NCI-H2081 (cell line): ENCODE measurements around the gene C11orf68.

Experiments used
- DNase-seq, 2 experiments: peaks; one replicate each; lab custom pipeline; 2025; lab: John Stamatoyannopoulos, UW

C11orf68 gene

DNA sequence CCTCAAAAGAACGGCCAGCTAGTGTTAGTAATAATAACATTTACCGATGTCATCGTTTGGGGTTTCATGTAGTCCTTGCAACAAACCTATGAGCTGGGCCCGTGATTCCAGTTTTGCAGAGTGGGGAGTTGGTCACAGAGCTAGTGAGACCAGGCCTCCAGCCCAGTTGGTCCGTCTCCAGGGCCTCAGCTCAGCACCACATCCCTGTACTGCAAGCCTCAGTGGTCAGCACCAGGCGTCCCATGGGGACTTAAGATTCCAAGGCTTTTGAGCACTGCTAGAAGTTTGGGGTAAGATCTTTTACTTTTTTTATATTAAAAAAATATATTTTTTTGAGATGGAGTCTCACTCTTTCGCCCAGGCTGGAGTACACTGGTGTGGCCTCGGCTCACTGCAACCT lies 25.3 kb upstream of the C11orf68 start:
- no peak for DNase-seq

DNA sequence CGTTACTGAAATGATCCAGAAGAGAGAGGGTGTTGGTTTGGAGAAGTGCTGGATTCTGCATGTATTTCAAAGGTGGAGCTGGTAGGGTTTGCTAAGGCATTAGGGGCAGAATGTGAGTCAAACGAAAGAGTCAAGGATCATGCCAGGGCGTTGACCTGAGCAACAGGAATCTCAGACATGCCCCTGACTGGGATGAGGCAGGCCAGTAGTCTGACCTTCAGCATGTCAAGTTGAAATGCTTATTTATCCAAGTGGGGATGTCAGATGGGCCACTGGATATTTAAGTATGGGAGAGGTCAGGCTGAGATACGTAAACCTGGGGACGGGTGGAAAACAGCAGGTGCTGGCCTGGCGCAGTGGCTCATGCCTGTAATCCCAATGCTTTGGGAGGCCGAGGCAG lies 23.7 kb upstream of the C11orf68 start:
- no peak for DNase-seq

DNA sequence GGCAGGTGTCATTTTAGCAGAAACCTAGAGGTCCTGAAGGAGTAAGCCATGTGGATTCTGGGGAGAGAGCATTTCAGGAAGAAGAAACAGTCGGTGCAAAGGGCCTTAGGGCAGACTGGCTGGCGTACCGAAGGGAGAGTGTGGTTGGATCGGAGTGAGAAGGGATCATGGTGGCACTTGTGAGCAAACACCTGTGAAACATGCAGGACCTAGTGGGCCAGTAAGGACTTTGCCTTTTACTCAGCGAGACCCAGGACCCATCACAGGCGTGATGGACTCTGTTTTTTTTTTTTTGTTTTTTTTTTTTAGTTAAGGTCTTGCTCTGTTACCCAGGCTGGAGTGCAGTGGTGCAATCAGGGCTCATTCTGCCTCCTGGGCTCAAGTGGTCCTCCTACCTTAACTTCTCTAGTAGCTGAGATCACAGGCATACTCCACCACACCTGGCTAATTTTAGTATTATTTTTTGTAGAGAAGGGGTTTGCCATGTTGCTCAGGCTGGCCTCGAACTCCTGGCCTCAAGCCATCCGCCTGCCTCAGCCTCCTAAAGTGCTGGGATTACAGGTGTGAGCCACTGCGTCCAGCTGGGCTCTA lies 23.0 kb upstream of the C11orf68 start:
- DNase-seq: no peak

DNA sequence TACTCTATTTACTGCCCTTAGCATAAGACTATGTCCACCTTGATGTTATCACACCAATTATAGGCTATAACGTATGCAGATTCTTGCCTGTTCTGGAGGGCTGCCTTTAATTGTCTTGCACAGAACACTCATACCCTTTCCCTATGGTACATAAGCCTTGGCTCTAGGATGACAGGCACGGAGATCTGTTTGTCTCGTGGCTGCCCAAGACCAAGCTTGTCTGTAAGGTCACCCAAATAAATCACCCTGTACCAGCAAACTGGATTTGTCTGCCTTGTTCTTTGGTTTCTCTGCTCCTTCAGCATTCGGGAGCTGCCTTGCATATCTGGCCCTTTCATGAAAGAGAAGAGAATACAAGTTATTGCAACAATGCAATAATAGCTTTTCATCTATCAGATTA lies 18.9 kb upstream of the C11orf68 start:
- no peak for DNase-seq

DNA sequence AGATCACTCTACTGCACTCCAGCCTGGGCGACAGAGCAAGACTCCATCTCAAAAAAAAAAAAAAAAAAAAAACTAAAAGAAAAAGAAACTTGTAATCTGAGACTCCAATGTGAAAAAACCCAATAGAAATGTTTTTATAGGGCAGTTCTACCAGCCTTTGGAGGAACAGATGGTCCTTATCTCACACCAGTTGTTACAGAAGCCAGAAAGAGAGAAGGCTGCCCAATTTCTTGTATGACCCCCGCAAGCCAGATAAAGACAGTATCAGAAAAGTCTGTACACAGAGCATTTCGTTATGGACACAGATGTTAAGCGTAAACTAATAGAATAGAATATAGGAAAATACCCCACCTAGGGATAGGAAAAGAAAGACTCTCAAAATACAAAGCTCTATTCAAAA lies 15.2 kb upstream of the C11orf68 start:
- DNase-seq: no peak

DNA sequence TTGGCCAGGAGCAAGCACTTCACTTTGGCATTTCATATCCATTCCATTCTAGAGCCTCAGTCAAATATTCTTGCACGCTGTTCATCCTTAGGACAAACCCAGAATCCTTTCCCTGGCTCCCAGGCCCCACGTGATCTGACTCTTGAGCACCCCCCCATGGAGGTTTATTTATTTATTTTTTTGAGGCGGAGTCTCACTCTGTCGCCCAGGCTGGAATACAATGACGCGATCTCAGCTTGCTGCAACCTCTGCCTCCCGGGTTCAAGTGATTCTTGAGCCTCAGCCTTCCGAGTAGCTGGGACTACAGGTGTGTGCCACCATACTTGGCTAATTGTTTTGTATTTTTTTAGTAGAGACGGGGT lies 13.7 kb upstream of the C11orf68 start:
- no peak for DNase-seq

DNA sequence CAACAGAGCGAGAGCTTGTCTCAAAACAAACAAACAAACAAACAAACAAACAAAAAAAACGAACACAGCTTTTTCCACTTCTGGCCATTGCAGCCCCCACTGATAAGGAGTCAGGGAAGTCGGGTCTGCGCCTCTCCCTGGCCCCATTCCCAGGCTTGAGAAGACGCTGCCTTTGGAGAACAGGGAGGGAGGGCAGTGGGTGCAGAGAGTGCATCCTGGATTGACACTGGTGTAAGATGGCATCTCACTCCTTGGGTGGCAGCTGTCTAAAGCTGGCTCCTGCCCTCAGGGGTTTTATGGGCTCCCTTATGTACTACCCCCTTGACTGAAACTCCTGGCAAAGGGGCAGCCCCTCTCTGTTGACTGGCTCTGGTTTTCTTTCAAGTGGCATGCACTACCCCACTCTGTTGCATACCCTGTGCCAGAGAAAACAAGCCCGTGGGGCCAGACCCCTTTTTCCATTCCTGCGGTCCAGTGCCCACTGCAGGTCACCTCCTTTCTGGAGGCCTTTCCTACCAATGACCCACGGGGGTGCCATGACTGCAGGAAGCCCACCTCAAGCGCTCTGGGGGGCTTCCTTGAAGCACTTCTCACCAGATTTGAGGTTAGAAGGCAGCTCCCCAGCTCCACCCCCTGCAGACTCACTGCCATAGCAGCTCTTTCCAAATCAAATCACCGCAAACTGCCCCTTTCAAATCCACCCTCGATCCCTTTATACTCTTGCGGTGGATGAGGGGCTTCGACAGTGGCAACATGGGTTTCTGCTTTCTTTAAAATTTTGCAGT lies 13.1 kb upstream of the C11orf68 start:
- no peak for DNase-seq

DNA sequence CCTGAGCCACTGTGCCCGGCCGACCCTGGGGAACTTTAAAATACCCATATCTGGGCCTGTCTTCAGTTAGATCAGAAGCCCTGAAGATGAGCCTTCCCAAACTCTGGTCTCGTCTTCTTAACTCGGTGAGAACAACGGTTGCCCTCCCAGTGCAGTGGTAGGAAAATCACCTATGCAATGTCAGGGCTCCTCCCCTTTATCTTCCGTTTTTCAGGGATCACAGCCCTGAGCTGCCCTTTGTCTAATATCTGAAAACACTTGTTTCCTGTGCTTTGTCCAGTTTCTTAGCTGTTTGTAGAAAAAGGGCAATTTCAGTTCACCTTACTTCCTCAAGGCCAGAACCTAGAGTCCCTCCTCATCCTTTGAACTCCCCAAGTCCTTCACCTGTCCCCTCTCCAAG lies 9.8 kb upstream of the C11orf68 start:
- no peak for DNase-seq

DNA sequence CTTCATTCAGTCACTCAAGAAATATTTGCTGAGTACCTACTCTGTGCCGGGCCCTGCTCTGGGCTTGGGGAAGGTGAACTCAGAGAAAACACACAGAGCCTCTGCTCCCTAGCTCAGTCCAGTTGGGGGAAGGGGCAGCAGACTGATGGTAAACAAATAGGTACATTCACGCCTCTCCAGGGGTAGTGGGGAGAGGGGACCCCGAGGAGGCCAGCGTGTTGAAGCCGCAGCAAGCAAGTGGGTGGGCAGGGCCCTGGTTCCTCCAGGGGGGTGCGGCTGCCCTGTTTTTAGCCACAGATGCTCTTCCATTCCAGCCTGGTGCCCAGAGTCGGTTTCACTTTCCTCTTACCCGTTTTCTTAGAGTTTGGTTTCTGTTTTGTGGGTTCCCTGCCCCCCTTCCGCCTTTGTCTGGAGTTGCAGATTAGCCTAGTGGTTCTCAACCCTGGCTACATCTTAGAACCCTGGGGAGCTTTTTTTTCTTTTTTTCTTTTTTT lies 9.1 kb upstream of the C11orf68 start:
- DNase-seq: no peak

DNA sequence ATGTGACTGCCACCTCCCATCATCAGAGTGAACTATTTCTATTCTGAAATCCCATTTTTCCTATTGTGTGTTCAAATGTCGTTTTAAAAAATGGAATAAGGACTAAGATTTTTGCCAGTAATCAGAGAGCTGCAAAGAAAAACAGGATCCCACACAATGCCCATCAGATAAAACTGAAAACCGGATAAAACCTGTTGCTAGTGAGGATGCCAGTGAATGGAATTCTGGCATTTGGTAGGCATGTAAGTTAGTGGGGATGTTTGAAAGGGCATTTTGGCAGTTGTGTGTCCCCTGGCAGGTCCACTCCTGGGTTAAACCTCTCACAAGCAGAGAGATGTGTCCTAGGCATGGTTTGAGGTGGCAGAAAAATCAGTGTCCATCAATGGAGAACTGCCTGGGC lies 6.5 kb upstream of the C11orf68 start:
- DNase-seq: no peak

DNA sequence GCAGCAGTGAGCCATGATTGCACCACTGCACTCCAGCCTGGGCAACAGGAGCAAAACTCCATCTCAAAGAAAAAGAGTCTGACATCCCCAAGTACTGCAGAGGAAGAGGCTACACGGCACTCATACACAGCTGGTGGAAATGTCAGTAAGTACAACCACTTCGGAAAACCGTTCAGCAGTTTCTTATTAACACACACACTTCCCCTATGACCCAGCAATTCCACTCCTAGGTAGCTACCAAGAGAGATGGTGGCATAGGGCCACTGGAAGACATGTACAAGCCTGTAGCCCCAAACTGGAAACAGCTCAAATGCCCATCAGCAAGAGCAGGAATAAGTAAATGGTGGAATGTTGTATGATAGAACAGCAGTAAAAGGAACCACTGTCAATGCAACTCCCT lies 3.7 kb upstream of the C11orf68 start:
- no peak for DNase-seq

DNA sequence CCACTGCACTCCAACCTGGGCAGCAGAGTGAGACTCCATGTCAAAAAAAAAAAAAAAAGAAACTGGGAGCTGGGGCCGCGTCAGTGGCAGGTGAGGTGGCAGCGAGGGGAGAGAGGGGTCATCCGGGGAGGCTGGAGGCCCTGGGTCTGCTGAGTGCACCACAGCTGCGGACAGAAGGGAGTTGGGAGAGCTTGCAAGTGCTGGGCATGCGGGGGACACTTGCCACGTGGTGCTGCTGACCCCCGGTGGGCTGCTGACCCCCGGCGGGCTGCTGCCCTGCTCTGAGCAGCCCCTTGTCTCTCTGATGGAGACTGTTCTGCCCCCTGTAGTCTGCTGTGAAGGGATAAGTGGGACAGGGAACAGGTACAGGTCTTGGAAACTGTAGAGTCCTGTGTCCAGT lies 3.0 kb upstream of the C11orf68 start:
- DNase-seq: no peak

DNA sequence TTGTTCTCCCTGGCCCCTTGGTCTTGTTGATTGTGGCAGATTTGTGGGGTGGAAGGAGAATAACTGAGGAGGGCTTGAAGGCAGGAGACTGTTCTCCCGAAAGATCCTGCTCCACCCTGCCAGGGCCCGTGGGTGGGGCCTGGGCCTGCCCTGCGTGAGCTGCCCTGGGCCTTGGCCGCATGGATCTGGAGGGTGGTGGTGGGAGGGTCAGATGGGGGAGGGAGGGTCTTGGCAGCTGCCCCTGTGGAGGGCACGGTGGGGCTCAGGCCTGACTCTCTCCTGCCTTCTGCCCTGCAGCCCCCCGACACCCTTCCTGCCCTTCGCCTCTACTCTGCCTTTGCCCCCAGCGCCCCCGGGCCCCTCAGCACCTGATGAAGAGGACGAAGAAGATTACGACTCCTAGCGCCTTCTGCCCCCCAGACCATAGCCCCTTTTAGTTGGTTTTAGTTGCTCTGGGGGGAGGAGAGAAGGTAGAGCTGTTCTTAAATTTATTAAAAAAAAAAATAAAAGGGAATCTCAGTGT lies 2.2 kb upstream of the C11orf68 start:
- no peak for DNase-seq

DNA sequence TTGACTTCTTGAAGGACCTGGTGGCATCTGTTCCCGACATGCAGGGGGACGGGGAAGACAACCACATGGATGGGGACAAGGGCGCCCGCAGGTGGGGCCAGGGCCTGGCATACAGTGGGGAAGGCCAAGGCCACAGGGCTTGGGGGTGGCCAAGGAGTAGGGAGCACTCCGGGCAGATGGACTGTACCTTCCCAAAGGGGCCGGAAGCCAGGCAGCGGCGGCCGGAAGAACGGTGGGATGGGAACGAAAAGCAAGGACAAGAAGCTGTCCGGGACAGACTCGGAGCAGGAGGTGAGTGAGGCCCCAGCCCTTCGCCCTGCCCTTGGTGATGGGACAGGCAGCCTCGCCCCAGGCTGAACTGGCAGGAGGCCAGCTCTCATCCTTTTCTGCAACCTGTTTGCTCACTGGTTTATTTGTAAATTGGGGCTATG lies 1.5 kb upstream of the C11orf68 start:
- no peak for DNase-seq

DNA sequence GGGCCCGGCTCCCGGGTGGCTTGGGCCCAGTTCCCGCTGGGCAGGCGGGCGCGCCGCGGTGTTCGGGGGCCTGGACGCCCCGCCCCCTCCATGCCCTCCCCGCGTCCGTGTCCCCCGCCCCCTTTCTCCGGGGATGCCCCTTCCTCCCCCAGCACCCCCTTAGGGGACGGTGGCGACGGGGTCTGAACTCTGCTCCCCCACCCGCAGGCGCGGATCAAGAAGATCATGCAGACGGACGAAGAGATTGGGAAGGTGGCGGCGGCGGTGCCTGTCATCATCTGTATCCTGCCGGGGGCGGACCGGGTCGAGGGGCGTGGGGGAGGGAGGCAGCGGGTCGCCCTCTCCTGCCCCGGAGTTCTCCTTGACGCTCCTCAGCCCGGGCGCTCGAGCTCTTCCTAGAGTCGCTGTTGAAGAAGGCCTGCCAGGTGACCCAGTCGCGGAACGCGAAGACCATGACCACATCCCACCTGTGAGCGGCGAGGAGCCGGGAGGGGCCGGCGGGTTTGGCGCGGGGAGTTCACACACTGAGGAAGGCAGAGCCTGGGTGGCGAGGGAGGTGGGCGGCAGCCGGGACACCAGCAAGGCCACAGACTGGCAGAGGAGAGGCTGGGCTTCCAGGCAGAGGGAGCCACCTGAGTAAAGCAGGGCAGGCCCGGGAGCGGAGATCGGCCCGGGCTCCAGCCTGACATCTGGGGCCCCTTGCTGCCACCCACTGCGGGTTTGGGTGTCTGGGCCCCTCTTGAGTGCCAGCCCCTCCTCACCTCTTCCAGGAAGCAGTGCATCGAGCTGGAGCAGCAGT lies 910 bp upstream of the C11orf68 start:
- no peak for DNase-seq

DNA sequence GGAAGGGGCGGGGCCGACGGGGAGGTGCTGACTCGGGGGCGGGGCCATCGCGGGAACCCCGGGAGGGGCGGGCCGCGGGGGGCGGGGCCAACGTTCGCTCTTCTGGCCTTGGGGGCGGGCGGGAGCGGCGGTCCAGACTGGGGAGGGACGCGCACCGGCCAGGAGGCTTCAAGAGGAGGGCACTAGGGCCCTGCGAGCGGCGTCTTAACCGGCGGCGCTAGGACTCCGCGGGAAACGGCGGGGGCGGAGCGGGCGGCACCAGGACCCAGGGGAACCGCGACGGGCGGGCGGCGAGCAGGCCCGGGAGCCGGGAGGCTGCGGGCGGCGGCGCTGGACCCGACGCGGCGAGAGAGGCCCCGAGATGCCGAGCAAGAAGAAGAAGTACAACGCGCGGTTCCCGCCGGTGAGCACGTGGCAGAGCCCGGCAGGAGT lies 295 bp upstream of the C11orf68 start, which contains the start of gene DRAP1:
TSS of gene DRAP1 (plus strand) at position 286 of the 432 bp plus-strand sequence. CDS start at position 362, 76 bp downstream.
- DNase-seq: peak; percentile 97

DNA sequence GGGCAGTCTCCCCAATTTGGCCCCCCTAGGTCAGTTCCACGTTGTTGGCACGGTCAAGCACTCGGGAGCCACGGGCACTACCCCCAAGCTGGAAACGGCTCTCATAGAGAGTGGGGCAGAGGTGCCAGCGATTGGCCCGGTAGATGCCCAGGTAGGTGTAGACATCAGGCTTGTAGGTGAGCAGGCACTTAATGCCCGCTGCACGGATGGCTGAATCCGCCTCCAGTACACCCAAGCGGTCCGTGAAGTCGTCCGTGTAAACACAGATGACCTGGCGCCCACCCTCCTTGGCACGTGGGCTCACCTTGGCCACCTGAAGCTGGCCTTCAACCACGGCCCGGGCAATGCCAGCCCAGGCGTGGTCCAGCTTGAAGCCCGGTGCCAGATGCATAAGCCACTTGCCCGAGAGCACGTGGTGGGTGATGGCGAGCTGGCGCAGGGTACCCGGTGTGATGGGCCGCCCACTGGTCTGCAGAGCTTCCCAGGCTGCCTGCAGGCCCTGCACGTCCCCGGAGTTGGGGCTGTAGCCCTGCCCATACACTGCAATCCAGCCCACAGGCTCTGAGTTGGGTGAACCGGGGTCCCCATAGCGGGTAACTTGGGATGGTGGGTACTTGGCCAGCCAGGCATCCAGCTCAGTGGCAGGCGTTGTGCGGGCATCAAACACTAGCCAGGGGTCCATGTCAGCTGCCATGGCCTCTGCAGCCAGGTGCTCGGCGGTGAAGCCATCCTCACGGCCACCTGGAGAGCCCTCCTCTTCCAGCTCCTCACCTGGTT lies 1.2 kb downstream of the C11orf68 start:
- DNase-seq: no peak

DNA sequence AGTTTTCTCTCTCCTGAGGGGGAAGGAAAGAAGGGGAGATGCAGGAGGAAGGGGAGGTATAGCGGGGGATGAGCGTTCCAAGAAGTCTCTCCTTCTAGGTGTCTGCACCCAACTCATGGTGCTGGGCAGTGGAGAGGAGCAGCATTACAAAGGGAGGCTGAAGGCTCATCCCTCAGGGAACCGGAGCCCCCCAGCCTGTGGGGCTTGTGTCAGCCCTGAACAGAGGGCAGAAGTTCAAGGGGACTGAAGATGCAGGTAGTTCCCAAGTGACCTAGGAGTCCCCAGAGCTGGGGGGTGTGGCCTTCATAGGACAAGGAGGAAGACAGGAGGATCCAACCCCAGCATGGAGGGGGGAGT lies 1.8 kb downstream of the C11orf68 start:
- no peak for DNase-seq

DNA sequence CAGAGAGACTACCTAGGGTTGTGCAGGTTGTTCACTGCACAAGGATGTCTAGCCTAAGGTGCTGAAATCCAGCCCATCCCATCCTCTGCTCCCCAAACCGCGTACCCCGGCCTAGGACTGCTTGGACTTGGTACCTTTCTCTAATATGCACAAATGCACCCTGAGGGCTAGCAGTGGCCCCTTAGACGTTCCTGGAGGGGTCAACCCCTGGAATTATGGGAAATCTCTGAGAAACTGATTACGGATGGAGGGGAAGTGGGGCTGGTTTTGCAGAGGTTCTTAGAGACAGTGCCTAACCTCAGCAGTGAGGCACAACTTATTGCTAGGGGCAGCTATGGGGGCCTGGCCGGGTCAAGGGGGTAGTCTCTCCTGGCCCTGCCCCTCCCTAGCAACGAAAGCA lies 2.5 kb downstream of the C11orf68 start:
- DNase-seq: no peak

DNA sequence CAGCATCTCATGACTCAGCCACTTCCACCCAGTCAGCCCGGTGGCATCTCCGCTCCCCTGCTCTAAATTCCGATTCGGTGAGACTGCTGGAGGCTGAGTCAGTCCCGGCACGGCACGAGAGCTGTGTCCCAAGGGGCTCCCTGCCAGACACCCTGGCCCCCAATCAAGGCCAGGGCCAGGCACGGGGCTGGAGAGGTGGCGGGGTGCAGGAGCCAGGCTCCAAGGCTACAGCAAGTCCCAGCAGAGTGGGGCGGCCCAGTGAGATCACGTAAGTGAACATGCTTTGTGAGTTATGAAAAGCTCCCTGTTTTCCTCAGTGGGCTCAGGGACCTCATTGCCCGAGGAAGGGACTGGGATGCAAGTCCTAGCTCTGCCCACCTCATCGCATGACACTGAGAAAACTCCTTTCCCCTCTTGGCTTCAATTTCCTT lies 3.0 kb downstream of the C11orf68 start:
- DNase-seq: no peak

DNA sequence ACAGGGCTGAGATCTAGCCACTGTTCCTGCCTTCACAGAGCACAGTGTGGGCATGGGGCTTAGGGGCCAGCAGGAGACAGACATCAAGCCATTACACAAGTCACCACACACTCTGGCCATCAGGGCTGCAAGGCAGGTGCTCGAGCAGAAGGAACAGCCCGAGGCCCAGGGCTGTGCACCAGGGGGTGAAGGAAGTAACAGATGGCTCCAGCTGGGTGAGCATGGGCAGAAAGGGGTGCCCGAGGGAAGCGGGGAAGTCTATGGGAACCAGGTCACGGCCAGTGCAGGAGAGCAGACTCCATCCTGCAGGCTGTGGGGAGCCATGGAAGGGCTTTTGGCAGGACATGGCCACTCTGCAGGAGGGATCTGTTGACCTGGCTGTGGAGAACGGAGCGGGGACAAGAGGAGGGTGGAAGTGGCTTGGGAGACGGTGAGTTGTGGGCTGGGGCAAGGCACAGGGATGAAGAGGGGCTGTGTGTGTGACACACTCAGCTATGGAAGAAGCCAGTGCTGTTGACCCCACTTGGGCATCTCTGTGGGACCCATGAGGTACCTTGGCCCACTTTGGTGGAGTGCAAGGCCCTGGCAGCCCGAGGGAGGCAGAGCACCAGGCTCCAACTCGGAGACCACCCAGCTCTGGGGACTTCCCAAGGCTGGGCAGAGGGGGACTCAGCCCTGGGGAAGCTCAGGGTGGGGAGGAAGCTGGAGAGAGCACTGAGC lies 3.6 kb downstream of the C11orf68 start:
- no peak for DNase-seq
